Liver (tissue), 9 donors: ENCODE results near the gene MT1A. TPM values are rescaled to one million over a fixed set of nuclear protein-coding genes. Genes with fewer than 3 reads are reported as not detected.

Source experiments
- DNase-seq: peaks from one replicate; pipeline ENCODE4 v3.0.0-alpha.2; 2017; ENCODE audit warnings: low spot score
- H3K27ac ChIP-seq, 2 donors: one replicate each; pipeline ENCODE4 v1.7.0; 2013; ENCODE audit warnings: inconsistent platforms in 2 of 2, low read length in 2 of 2, control low read depth in 1 of 2, low read depth in 1 of 2, mild to moderate bottlenecking in 1 of 2
- H3K27me3 ChIP-seq, 4 donors: one replicate each; pipeline versions ENCODE4 v1.6.1 to v1.7.0; 2013; ENCODE audit warnings: low read length in 3 of 4, inconsistent platforms in 1 of 4, mild to moderate bottlenecking in 1 of 4, moderate library complexity in 1 of 4; ENCODE audit not compliant: control insufficient read depth in 4 of 4, insufficient read depth in 4 of 4
- H3K36me3 ChIP-seq, 4 donors: one replicate each; pipeline versions ENCODE4 v1.6.1 to v1.7.0; 2013; ENCODE audit warnings: low read length in 3 of 4, mild to moderate bottlenecking in 3 of 4, low read depth in 1 of 4, moderate library complexity in 1 of 4; ENCODE audit not compliant: control insufficient read depth in 4 of 4, insufficient read depth in 3 of 4
- H3K4me1 ChIP-seq, 4 donors: one replicate each; pipeline versions ENCODE4 v1.6.1 to v1.7.0; 2013; ENCODE audit warnings: low read length in 3 of 4, mild to moderate bottlenecking in 3 of 4, moderate library complexity in 1 of 4; ENCODE audit not compliant: control insufficient read depth in 4 of 4, insufficient read depth in 4 of 4
- H3K4me3 ChIP-seq, 3 donors: one replicate each; pipeline versions ENCODE4 v1.6.1 to v1.7.0; 2013; ENCODE audit warnings: low read length in 3 of 3, control low read depth in 1 of 3, low read depth in 1 of 3, mild to moderate bottlenecking in 1 of 3
- H3K9ac ChIP-seq, 2 donors: one replicate each; pipeline ENCODE4 v1.7.0; 2013; ENCODE audit warnings: low read length in 2 of 2, mild to moderate bottlenecking in 2 of 2, moderate library complexity in 2 of 2, control low read depth in 1 of 2, low read depth in 1 of 2
- H3K9me3 ChIP-seq, 4 donors: one replicate each; pipeline versions ENCODE4 v1.6.1 to v1.7.0; 2013; ENCODE audit warnings: low read length in 3 of 4; ENCODE audit not compliant: control insufficient read depth in 4 of 4
- ATF3 ChIP-seq: IDR thresholded peaks from 2 replicates; pipeline ENCODE4 v1.6.1; 2016; ENCODE audit warnings: antibody characterized with exemption
- CTCF ChIP-seq: fragments of 150-350 bp; IDR thresholded peaks from 2 replicates; pipeline ENCODE4 v1.5.1; 2017; ENCODE audit warnings: improper control_type of control experiment, low read depth, low read length; ENCODE audit not compliant: missing input control
- EGR1 ChIP-seq, 2 donors: IDR thresholded peaks; 2 replicates each; pipeline ENCODE4 v1.6.1; 2016 to 2018; ENCODE audit warnings: antibody characterized with exemption in 2 of 2, low read depth in 2 of 2
- FOXA1 ChIP-seq: IDR thresholded peaks from 2 replicates; pipeline ENCODE4 v1.6.1; 2016; ENCODE audit warnings: antibody characterized with exemption
- FOXA2 ChIP-seq: IDR thresholded peaks from 2 replicates; pipeline ENCODE4 v1.6.1; 2016; ENCODE audit warnings: antibody characterized with exemption
- GABPA ChIP-seq, 2 donors: IDR thresholded peaks in 1 of 2; conservative IDR thresholded peaks in 1 of 2; 2 replicates each; pipeline ENCODE4 v1.6.1; 2016; ENCODE audit warnings: antibody characterized with exemption in 2 of 2, mild to moderate bottlenecking in 1 of 2, moderate library complexity in 1 of 2
- HNF4A ChIP-seq, 2 donors: conservative IDR thresholded peaks; 2 replicates each; pipeline ENCODE4 v1.6.1; 2016; ENCODE audit warnings: antibody characterized with exemption in 2 of 2, mild to moderate bottlenecking in 2 of 2
- HNF4G ChIP-seq: IDR thresholded peaks from 2 replicates; pipeline ENCODE4 v1.6.1; 2016; ENCODE audit warnings: antibody characterized with exemption
- JUND ChIP-seq, 2 donors: IDR thresholded peaks; 2 replicates each; pipeline ENCODE4 v1.6.1; 2016; ENCODE audit warnings: antibody characterized with exemption in 2 of 2
- MAX ChIP-seq: IDR thresholded peaks from 2 replicates; pipeline ENCODE4 v1.6.1; 2016; ENCODE audit warnings: antibody characterized with exemption
- NR2F2 ChIP-seq: IDR thresholded peaks from 2 replicates; pipeline ENCODE4 v1.6.1; 2016; ENCODE audit warnings: antibody characterized with exemption
- RAD21 ChIP-seq, 2 donors: IDR thresholded peaks; 2 replicates each; pipeline ENCODE4 v1.6.1; 2016; ENCODE audit warnings: antibody characterized with exemption in 2 of 2, mild to moderate bottlenecking in 2 of 2
- REST ChIP-seq: IDR thresholded peaks from 2 replicates; pipeline ENCODE4 v1.6.1; 2016; ENCODE audit warnings: antibody characterized with exemption, mild to moderate bottlenecking
- RXRA ChIP-seq, 2 donors: IDR thresholded peaks; 2 replicates each; pipeline ENCODE4 v1.6.1; 2017 to 2018; ENCODE audit warnings: antibody characterized with exemption in 2 of 2, mild to moderate bottlenecking in 1 of 2
- SP1 ChIP-seq: IDR thresholded peaks from 2 replicates; pipeline ENCODE4 v1.6.1; 2018; ENCODE audit warnings: antibody characterized with exemption, mild to moderate bottlenecking
- TAF1 ChIP-seq: conservative IDR thresholded peaks from 2 replicates; pipeline ENCODE4 v1.6.1; 2016; ENCODE audit warnings: antibody characterized with exemption, mild to moderate bottlenecking
- YY1 ChIP-seq: IDR thresholded peaks from 2 replicates; pipeline ENCODE4 v1.6.1; 2016; ENCODE audit warnings: antibody characterized with exemption, mild to moderate bottlenecking
- ZBTB33 ChIP-seq: IDR thresholded peaks from 2 replicates; pipeline ENCODE4 v1.6.1; 2016; ENCODE audit warnings: antibody characterized with exemption
- WGBS: extraction: QIAGEN DNeasy Blood & Tissue Kit; methylation state at CpG from one replicate; pipeline ENCODE4 v1.1.7; 2013; 5-methylcytosine and 5-hydroxymethylcytosine counted together
- polyA plus RNA-seq, 2 donors: library from polyadenylated mRNA; stranded (reverse) in 1 of 2; unstranded in 1 of 2; fragments of 200-250 nt in 1 of 2; fragments of >200 nt in 1 of 2; fragmentation: Nextera tagmentation in 1 of 2; extraction: Ambion mirVana in 1 of 2; gene quantifications; one replicate each; pipeline versions ENCODE4 v1.2.1 to v1.2.3, GENCODE V29; 2013 to 2015
- total RNA-seq, 2 donors: library from RNA; depleted of rRNA; stranded (reverse); fragments of >200 nt; gene quantifications; one replicate each; pipeline ENCODE4 v1.2.3, GENCODE V29; 2014
- donor health status: healthy.
- donor health status: healthy.
- donor health status: healthy.
- donor health status: healthy.
- donor health status: healthy.

MT1A gene
- total and polyA plus RNA-seq, 4 donors = 10.1 to 511 (median 74.6) TPM

- Histone ChIP-seq H3K4me1 (peaks cover 2 to 19% (median 12%) of the 10 kb centered on the region in 4 donors), H3K4me3 (no peak overlapping the region), H3K9ac (no peak overlapping the region), H3K9me3 (no peaks in the 10 kb centered on the region), H3K36me3 (no peaks in the 10 kb centered on the region), H3K27me3 (no peaks in the 10 kb centered on the region), H3K27ac (no peak overlapping the region)
- WGBS = 85% methylated on average over 6 of the region's 6 CpGs
- no peak for DNase-seq
- TF ChIP-seq GABPA (IDR thresholded peaks at IDR 0.05 in 1 of 2, conservative IDR thresholded peaks at IDR 0.05 in 1 of 2) (no peak), YY1 (no peak), HNF4A (conservative IDR thresholded peaks at IDR 0.05) (peak in 1 of 2 donors; percentile 8), RXRA (IDR thresholded peaks at IDR 0.05) (peak in 1 of 2 donors; percentile 61), HNF4G (no peak), ATF3 (no peak), EGR1 (IDR thresholded peaks at IDR 0.05; ENCODE audit: low read depth in 2 of 2) (no peak)
Observed at GRCh38 chr16:56679818-56680217, 41.4 kb downstream of the MT1A start.

GRCh38 chr16:56681939-56682702 is 43.7 kb downstream of the MT1A start, which contains the start of gene MT1X:
Gene MT1X, plus strand, starts transcription at chr16:56682470. Its CDS starts 71 bp downstream, at chr16:56682541.
- WGBS = under 1% methylated on average over 49 of the region's 49 CpGs
- no peaks in the 10 kb centered on the region for H3K27me3 ChIP-seq

More at GRCh38 chr16:56681939-56682702, 43.7 kb downstream of the MT1A start, which contains the start of gene MT1X:
- peaks cover 4 to 19% (median 10%) of the 10 kb centered on the region in 4 donors for H3K4me1 ChIP-seq
- H3K4me3 ChIP-seq = peak within 1 kb of the TSS; percentile 60 to 78 (median 77)
- H3K9ac ChIP-seq = peak within 1 kb of the TSS; percentile 83
- peak within 1 kb of the TSS; percentile 82 to 89 for H3K27ac ChIP-seq
- TF ChIP-seq CTCF = no peak
- peak; percentile 74 for TF ChIP-seq ZBTB33
- peak; percentile 61 to 81 for TF ChIP-seq EGR1 (IDR thresholded peaks at IDR 0.05; ENCODE audit: low read depth in 2 of 2)
- TF ChIP-seq YY1 = peak; percentile 58
- TF ChIP-seq GABPA (IDR thresholded peaks at IDR 0.05 in 1 of 2, conservative IDR thresholded peaks at IDR 0.05 in 1 of 2) = peak in 1 of 2 donors; percentile 61
- TF ChIP-seq FOXA1 = peak; percentile 57
- TF ChIP-seq HNF4A (conservative IDR thresholded peaks at IDR 0.05) = peak; percentile 43 to 71
- TF ChIP-seq MAX = peak; percentile 98
- TF ChIP-seq RAD21 (IDR thresholded peaks at IDR 0.05) = peak in 1 of 2 donors; percentile 50
- TF ChIP-seq ATF3 = peak; percentile 49
- TF ChIP-seq NR2F2 = no peak
- peak; percentile 86 to 91 for TF ChIP-seq RXRA (IDR thresholded peaks at IDR 0.05)
- TF ChIP-seq FOXA2 = no peak
- TF ChIP-seq REST = peak; percentile 91
- TF ChIP-seq SP1 = peak; percentile 97
- no peak for TF ChIP-seq JUND (IDR thresholded peaks at IDR 0.05)
- peak; percentile 93 for TF ChIP-seq TAF1
- TF ChIP-seq HNF4G = peak; percentile 38
- no peaks in the 10 kb centered on the region for H3K9me3 ChIP-seq
- peak; percentile 87 for DNase-seq
- no peaks in the 10 kb centered on the region for H3K36me3 ChIP-seq
